Fibroblast of the conjunctiva (primary cell): ENCODE measurements around the gene SEMA3E.
"Not testable (repeated sequence)": the region's sequence is repeated elsewhere in the genome, so short reads cannot be mapped to it uniquely, and the experiment has no call there.

Experiments used
- DNase-seq: peaks from one replicate; pipeline ENCODE4 v3.0.0-alpha.2; 2010; ENCODE audit warnings: low read depth

Gene SEMA3E

DNA sequence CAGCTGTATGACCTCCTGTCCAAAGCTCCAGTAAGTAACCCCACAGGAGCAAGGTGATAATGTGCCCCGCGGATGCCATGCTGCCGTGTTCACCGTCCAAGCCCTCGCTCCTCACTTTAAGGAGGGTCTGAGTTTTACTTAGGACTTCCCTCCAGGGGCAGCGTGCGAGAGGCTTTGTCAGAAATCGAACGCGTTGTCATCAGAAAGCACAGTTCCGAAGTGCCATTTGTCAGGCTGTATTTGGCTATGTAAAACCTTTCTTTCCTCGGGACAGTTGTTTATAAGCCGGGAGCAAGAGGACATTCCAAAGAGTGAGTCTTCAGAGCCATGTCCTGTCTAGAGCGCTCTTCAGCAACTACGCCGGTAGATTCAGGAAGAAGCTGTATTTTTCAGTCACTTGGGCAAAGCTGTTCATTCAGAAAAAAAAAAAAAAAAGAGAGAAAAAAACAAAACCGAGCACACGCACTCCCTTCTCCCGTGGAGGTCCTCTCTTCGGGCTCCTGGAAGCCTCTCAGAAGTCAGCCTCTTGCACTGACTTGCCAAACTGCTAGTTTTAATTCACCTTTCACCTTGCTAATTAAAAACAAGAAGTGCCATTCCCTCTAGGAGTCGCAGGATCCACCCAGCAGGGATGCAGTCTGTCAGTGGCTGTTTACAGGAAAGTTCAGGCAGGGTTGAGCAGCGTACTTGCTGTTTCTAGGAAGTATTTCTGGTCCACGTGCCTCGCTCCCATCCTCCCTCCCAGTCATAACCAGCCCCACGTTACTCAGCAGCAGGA lies at the start of gene SEMA3E:
Gene SEMA3E (minus strand): TSS at position 676 of the 778 bp plus-strand sequence.
- DNase-seq = no peak

DNA sequence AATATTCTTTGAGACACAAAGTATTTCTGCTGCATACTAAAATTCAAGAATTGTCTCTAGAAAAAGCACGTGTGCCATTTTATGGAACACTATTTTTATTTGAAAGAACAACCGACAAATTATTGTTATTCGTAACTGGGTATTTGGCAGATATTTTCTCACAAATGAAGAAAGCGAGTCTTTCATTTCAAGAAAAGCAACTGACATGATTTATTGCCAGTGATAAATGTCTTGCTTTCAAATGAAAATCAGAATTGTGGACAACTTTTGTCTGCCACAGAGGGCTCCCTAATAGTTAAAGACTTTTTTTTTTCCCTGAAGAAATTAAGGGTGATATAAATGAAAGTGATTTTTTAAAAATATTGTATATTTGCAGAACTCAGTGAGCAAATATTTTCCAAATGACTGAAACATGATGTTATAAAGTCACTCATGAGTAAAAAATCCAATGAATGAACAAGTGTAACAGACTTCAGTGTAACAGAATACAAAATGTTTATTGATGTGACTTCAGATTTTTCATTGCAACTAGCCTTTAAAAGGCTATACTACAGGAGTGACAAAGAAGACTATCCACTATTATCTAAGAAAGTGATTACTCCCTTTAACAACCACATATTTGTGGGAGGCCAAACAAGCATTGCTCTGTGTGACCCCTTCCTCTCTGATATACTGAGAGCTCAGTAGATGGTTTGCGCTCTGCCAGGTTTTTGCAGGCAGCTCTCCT lies 49.0 kb upstream of the SEMA3E start:
- no peak for DNase-seq

DNA sequence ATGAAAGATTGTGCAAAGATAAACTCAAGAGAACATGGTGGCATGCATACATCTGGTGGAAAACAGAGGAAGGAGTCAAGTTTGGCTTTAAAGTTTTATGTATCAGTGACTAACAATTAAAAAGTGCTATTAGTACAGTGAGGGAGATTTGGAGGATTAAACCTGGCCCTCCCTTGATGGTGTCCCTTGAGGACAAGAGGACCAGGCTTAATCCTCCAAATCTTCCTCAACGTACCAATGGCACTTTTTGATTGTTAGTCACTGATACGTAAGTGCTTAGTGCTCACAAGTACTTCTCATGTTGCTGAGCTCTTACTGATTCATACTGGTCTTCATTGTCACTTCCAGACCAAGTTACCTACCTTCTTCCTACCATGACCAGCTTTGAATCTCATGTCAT lies 47.2 kb upstream of the SEMA3E start:
- DNase-seq = no peak

DNA sequence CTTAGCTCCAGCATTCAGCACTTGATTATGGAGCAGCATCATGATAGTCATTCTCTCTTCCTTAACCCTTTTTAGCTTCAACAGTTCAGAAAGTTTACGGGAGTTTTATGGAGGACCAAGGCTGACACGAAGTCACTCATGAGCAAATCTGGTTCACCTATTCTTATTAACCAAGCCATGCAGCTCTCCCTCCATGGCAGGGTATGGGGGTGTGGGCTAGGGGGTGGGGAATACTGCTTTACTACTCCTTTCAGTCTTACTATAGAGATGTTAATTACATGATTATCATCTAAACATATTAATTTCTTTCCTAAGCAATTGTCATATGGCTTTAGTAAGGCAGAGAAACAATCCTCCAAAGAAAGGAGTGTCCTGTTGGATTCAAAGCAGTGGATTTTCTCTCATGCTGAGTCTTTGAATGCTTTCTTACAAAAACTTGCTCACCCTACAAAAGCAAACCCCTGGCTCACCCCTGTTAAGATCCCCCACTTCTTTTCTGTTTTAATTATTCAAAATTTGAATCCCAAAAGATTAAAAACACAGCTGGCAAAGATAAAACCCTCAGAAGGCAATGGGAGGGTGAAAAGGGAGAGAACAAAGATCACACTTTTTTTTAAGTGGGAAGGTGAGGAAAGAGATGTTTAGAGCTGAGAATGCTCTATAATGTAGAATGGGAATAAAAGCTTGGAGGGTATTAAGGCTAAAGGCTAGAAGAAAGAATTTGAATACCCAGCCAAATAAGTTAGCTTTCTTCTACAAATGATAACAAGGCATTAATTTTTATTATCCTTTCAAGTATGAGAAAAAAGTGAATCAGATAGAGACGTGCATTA lies 46.4 kb upstream of the SEMA3E start:
- no peak for DNase-seq

DNA sequence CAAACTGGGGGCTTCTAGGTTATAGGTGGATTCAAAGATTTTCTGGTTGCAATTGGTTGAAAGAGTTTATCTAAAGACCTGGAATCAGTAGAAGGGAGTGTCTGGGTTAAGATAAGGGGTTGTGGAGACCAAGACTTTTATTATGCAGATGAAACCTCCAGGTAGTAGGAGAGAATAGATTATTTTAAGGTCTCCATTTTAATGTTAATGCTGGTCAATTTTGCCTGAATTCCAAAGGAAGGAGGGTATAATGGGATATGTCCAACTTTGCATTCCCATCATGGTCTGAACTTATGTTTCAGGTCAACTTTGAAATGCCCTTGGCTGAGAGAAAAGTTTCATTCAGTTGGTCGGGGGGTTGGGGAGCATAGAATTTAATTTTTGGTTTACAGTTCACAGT lies 44.3 kb upstream of the SEMA3E start:
- DNase-seq = no peak

DNA sequence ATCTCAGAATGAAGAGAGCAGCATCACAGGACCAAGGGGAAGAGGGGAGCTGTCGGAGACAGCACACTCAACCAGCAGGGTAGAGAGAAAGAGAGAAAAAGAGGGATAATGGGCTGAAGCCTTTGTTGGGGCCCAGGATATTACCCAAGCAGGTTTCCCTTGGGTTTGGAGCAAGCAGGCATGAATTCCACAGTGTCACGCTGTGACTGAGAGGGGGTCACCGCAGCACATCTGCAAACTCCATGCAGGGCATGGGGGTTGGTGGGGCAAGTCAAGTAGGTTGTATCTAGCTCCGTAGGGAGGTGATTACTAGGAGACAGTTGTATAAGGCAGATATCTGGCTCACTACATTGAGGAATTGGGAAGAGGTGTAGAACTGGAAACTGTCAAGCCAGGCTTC lies 42.2 kb upstream of the SEMA3E start:
- DNase-seq = no peak

DNA sequence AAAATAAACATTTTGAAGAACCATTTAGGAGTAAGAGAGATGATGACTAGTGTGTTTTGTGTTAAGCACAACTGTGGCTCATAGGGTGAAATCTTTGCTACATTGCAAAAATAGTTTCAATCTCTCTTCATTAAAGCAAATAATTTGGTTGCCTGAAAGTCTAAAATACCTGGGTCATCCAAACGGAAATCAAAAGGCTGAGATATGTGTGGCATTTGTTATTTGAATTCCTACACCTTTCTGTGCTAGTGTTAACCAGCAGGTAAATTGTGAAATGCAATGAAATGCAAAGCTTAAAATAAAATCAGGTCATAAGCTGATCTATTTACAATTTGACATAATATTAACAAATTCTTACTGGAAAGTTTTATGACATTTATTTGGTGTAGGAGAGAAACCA lies 40.9 kb upstream of the SEMA3E start:
- no peak for DNase-seq

DNA sequence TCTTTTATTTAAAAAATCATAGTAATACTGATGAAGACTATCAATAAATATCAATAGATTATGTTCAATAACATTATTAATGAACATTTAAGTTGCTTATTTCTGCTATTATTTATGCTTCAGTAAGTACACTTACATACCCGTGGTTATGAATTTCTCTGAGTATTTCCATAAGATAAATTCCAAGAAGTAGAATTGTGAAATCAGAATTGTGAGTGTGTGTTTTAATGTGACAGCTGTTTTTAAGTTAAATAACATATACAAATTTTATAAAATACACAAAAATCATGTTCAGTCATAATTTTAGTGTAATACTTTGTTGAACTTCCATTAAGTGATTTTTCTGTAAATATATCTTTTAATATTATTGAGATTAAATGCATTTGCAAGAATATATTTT lies 37.5 kb upstream of the SEMA3E start:
- no peak for DNase-seq

DNA sequence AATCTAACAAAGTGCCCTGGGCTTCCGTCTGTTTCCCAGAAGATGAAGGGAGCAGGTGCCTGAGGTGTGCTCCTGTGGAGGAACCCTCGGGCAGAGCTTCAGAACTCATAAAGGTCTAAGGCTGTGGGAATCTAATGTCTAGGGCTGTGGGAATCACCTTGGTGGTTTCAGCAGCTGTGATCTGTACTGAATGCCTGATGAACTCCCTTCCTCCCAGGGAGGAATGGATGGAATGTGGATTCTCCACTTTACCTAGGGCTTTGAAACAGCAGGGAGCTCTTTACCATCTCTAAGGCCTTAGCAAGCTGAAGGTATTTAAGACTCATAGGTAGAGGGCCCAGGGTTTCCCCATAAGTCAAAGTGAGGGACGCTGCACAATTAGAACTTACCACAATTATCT lies 36.0 kb upstream of the SEMA3E start:
- no peak for DNase-seq

DNA sequence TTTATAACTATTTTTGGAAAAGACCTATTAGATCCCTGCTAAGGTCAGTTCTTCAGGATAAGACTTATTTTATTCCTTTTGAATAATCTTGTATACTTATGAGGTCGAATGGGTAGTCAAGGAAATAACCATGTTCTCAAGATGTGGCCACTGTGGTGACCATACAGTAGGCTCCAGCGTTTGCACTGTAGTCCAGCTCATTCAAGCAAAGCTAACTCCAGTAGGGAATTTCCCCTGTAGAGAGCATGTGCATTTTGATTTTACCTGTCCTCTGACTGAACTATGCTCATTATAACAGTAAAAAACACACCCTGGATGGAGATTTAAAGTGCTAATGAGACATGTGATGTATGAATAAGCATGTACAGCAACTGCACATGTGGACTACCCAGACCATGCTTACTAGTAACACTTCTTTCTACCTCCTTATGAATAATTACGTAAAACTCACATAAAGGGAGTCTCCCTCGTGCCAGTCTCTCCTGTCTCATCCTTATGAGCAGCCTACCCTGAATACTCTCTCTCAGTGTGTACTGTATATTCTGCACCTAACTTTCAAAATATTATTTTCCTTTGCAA lies 32.4 kb upstream of the SEMA3E start:
- no peak for DNase-seq

DNA sequence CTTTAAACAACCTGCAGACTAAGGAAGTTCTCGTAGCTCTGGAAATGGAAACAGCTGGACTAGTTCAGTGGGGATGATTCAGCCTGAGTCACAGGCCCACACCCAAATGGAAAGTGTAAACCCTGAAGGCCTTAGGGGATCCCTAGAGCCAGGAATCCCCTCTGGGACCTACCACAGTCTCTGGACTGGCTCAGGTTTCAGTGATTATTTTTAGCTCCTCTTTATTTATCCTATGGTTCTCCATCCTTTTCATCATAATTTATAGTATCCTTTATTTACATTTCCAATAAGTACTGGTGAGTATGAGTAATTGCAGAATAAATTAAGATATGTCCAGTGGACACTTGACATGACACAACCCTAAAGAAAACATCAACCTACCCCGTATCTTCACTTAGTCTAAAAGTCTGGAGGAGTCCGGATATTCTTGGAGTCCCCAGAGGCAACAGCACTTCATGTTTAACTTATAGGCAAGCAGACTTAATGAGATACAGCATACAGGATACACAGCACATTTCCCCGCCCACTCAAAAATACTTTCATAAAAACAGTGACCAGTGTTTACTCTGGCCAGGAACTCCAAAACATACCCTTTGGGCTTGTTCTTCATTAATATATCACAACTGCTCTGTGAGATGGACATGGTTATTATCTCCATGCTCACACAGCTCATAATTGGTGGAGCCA lies 28.4 kb upstream of the SEMA3E start:
- peak; percentile 96 for DNase-seq

DNA sequence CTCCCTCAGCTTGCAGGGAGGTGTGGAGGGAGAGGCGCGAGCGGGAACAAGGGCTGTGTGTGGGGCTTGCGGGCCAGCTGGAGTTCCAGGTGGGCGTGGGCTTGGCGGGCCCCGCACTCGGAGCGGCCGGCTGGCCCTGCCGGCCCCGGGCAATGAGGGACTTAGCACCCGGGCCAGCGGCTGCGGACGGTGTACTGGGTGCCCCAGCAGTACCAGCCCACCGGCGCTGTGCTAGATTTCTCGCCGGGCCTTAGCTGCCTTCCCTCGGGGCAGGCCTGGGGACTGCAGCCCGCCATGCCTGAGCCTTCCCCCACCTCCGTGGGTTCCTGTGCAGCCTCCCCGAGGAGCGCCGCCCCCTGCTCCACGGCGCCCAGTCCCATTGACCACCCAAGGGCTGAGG lies 24.4 kb upstream of the SEMA3E start:
- not testable (repeated sequence) for DNase-seq

DNA sequence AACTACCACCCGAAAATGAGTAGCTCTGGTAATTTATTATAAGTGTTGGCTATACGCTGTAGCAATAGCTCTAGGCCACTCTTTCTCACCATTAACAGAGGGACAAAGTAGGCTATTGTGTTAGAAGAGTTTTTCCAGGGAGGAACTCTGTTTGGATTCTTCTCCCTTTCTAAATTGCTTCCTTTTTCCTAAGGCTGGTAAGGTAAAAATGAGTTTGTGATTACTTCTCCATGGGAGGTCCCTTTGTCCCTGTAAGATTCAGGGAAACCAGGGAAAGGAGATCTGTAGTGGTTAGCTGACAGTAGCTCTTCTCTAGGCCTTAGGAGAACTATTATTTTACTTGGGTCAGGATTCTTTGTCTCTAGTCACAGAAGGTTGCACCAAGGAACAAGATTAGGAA lies 23.2 kb upstream of the SEMA3E start:
- DNase-seq = no peak

DNA sequence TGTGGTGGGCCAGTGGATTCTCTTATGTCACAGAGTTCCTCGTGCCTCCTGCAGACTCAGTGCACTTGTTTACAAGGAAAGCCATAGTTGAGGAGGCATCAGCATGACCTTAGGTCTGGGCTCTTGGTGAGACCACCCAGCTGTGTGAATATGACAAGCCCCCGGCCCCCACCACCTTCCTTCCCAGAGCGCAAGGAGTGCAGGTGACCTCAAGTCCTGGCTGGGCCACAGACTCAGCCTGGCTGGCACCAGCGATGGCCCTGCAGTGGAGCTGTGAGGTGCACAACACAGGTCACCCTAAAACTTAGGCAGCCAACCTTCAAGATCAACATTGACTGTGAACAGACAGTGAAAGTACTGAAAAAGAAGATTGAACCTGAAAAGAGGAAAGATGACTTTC lies 14.2 kb upstream of the SEMA3E start:
- DNase-seq = no peak

DNA sequence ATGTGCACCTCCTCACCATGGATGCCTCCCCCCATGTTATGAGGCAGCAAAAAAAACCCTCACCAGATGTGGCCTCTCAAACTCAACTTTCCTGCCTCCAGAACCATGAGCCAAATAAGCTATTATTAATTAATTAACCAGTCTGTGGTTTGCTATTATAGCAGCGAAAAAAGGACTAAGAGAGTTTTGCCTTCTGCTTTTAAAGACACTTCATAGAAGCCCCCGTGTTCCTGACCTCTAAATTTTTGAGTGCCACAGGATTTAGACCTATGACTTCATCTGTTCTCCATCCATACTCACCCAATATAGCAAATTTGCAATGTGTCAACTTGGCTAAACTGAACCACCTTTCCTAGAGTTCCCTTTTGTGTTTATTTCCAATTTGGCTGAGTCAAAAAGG lies 9.2 kb upstream of the SEMA3E start:
- no peak for DNase-seq

DNA sequence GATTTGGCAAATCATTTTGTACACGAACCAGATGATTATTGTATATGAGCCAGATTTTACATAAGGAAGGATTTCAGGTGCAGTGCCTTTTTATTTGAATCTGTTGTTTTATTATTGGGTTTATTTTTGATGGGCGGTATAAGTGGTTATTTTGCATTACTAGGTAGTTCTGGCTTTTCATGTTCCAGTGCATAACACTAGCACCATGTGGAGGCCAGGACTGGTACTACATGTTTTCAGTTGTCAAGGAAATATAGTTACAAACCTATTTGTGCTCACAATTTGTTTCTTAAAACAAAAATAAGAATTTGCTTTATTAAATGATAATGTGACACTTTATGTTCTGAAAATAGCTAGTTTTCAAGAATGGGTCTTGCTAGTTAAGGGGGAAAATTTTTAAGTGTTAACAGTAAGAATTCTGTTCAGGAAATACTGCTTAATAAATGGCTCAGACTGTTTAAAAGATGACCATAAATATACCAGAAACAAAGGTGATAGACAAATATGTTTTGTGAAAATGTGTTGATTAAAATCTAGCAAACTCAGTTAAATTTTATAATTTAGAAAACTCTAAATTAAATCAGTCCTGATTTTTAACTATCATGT lies 7.1 kb upstream of the SEMA3E start:
- DNase-seq = peak; percentile 56

DNA sequence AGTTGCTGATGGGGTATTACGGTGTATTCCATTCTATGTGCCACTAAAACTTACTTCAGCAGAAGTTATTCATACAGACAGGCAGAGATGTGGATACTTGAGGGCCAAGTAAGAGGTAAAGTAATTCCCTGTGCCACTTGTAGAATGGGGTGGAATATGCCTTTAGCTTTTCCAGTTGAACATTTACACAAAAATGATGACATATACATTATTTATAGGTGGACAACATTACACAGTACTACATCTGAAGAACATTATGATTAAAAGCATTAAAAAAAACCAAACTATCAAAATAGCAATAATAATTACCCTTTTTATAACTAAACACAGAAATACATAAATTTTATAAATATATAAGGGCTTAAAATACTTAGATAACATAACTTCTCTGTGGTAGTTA lies 3.5 kb upstream of the SEMA3E start:
- no peak for DNase-seq

DNA sequence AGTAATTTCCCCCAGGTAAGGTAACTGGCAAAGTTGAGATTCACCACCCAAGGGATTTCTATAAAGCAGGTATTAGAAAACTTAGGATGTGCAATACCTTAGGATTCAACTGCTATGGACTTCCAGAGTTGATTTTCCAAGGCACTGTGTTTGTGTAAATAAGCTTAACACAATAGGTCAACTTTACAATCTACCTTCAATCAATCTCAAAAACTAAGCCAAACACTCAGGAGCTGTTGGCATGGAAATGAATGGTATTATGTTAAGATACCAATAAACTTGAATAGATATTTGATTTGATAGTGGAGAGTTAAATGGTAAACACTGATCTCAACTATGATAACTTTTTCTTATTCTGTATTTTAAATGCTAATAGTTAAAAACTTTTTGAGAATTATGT lies 762 bp upstream of the SEMA3E start:
- no peak for DNase-seq

DNA sequence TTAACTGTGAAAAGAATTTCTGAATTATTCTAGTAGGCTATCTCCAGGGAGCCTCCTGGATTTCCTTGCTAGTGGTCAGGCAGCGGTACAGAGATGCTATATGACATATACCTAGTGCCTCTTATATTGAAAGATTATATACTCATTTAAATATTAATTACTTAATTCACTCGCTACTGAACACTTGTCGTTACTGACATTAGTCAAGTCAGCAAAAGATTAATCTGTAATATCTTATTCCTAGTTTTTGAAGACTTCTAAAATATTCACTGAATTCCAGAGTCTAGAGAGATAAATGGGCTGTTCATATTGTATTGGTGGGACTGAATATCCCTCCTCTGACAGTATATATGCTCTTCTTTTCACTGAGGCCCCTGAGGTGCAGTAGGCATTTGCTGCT lies 2.9 kb downstream of the SEMA3E start:
- no peak for DNase-seq

DNA sequence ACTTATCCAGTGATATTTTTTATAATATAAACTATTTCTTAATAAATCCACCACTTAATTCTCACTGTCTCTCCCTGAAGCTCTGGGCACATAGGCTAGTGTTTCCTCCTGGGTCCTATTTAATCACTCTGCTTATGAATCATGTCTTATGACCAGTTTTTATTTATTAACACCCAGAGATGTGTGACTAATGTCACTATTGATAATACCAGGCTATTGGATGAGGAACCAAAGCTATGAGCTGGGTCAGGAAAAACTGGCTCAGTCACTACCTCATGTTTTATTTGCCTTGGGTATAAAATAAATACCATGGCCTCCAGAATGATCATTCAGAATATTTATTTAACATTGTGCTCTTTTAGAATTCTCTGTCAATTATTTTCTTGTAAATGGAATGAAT lies 5.2 kb downstream of the SEMA3E start:
- DNase-seq = no peak

DNA sequence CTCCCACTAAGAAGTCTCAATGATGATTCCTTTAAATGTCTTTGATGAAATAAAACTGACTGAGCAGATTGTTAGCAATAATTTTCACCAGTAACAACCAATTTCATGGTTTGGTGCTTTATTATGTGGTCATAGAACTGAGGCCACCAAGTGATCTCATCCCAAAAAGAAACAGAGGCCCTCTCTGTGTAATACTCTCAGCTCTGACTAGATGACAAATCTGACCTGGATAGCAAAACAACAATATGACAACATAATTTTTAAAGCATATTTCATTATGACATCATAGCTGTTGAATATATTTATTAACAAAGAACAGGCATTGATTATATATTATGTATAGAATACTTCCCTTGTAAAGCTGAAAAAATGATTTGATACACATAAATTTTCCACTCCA lies 5.9 kb downstream of the SEMA3E start:
- DNase-seq = no peak
